ENCODE results near the gene C4B.
"Not testable (repeated sequence)": the region's sequence is repeated elsewhere in the genome, so short reads cannot be mapped to it uniquely, and the experiment has no call there.

Gene C4B
- 0 to 0.78 (median 0) reads per million in 9 experiments for total RNA-seq

DNA sequence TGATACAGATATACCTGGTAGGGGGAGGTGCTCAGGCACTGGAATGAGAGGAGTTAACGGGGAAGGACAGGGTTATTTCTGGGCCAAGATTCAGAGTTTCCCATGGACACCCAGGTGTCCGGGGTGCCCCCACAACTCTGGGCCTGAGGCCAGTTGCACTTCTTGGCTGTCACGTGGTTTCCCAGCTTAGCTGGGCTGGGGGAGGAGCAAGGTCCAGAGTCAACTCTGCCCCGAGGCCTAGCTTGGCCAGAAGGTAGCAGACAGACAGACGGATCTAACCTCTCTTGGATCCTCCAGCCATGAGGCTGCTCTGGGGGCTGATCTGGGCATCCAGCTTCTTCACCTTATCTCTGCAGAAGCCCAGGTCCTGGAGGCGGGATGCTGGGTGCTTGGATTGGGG, at the start of gene C4B:
TSS of gene C4B (plus strand) at position 249 of the 400 bp plus-strand sequence. CDS start at position 300, 51 bp downstream.
- H3K36me3 Mint-ChIP-seq (ENCODE audit: insufficient read depth); H3K9me3 Mint-ChIP-seq; DNase-seq; H3K4me1 Mint-ChIP-seq (ENCODE audit: low read depth in 2 of 2); H3K4me3 Mint-ChIP-seq; ATAC-seq (replicated peaks); H3K27ac Mint-ChIP-seq; H3K27me3 Mint-ChIP-seq: not testable (repeated sequence)

DNA sequence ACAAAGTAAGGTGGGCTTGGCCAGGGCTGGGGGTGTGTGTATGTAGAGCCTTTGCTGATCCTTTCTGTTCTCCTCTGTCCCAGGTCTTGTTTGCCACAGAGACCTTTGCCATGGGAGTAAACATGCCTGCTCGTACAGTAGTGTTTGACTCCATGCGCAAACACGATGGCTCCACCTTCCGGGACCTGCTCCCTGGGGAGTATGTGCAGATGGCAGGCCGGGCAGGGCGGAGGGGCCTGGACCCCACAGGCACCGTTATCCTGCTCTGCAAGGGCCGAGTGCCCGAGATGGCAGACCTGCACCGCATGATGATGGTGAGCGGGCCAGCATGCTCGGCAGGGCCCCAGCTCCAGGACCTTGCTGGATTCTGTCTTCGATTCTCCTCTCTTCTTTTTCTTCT, 48.9 kb upstream of the C4B start:
- ATAC-seq (replicated peaks) (no peak), DNase-seq (no peak)
- Mint-ChIP-seq H3K36me3 (ENCODE audit: insufficient read depth) (peaks cover 85% of the 10 kb centered on the region), H3K4me1 (ENCODE audit: low read depth in 2 of 2) (peaks cover 16 to 19% of the 10 kb centered on the region in 2 donors), H3K9me3 (no peaks in the 10 kb centered on the region), H3K4me3 (no peak overlapping the region), H3K27ac (peak overlapping the region in 1 of 2 donors; percentile 8), H3K27me3 (no peaks in the 10 kb centered on the region)

DNA sequence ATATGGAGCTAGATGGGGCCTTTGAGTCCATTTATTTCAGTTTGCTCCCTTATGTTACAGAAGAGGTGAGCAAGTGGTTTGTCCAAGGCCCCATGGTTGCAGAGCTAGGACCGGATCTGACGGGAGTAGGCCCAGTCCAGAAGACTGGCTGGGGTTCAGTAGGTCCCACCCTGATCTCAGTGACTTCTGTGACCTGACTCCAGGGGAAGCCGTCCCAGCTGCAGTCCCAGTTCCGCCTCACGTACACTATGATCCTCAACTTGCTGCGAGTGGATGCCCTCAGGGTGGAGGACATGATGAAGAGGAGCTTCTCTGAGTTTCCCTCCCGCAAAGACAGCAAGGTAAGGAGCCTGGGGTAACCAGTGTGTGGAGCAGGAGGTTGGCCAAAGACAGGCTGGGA, 48.1 kb upstream of the C4B start:
- H3K9me3 Mint-ChIP-seq, result no peaks in the 10 kb centered on the region
- H3K36me3 Mint-ChIP-seq (ENCODE audit: insufficient read depth), result peaks cover 84% of the 10 kb centered on the region
- no peak for ATAC-seq (replicated peaks)
- no peak for DNase-seq
- peaks cover 14 to 19% of the 10 kb centered on the region in 2 donors for H3K4me1 Mint-ChIP-seq (ENCODE audit: low read depth in 2 of 2)
- H3K4me3 Mint-ChIP-seq, result no peak overlapping the region
- peak overlapping the region in 1 of 2 donors; percentile 8 for H3K27ac Mint-ChIP-seq
- no peaks in the 10 kb centered on the region for H3K27me3 Mint-ChIP-seq

DNA sequence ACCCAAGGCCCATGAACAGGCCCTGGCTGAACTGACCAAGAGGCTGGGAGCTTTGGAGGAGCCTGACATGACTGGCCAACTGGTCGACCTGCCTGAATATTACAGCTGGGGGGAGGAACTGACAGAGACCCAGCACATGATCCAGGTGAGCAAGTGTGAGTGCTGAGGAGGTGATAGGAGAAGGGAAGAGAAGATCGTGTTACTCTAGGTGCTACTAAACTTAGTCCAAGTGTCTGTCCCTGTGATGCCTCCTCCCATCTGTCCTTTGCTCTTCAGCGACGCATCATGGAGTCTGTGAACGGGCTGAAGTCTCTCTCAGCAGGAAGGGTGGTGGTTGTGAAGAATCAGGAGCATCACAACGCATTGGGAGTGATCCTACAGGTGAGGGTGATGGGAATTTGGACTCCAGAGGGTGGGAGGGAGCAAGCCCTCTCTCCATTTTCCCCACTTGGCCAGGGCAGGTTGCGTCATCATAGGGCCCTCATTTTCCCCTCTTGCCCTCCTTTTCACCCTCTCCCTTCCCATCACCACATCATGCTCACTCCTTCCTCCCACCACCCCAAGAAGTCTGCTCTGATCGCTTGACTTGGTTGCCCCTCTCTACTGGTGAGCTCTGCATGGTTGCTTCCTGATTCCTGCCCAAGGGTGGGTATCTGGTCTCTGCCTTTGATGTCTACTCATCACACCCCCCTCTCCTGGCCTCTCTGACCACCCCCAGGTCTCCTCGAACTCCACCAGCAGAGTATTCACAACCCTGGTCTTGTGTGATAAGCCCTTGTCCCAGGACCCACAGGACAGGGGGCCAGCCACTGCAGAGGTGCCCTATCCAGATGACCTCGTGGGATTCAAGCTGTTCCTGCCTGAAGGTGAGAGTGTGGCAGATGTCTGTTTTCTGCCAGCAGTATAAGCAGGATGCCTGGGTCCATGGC, 47.3 kb upstream of the C4B start:
- Mint-ChIP-seq H3K4me3 (no peak overlapping the region), H3K27me3 (no peaks in the 10 kb centered on the region), H3K4me1 (ENCODE audit: low read depth in 2 of 2) (peaks cover 18 to 20% of the 10 kb centered on the region in 2 donors), H3K9me3 (no peaks in the 10 kb centered on the region), H3K27ac (peak overlapping the region in 1 of 2 donors; percentile 86), H3K36me3 (ENCODE audit: insufficient read depth) (peaks cover 84% of the 10 kb centered on the region)
- ATAC-seq (replicated peaks), result no peak
- no peak for DNase-seq

DNA sequence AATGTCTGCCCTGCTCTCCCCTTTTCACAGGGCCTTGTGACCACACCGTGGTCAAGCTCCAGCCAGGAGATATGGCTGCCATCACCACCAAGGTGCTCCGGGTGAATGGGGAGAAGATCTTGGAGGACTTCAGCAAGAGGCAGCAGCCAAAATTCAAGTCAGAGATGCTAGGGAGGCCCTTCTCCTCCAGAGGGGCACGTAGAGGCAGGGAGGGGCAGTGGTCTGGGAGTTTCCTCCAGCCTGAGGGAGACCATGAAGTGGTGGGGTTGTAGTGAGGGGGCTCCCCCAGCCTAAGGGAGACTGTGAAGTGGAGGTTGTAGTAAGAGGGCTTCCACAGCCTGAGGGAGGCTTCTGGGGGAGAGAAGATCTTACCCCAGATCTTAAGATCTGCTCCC, 46.7 kb upstream of the C4B start:
- ATAC-seq (replicated peaks), result no peak
- DNase-seq, result no peak
- peak overlapping the region in 1 of 2 donors; percentile 86 for H3K27ac Mint-ChIP-seq
- peaks cover 20 to 26% of the 10 kb centered on the region in 2 donors for H3K4me1 Mint-ChIP-seq (ENCODE audit: low read depth in 2 of 2)
- H3K27me3 Mint-ChIP-seq, result no peaks in the 10 kb centered on the region
- no peak overlapping the region for H3K4me3 Mint-ChIP-seq
- no peaks in the 10 kb centered on the region for H3K9me3 Mint-ChIP-seq
- peaks cover 86% of the 10 kb centered on the region for H3K36me3 Mint-ChIP-seq (ENCODE audit: insufficient read depth)

DNA sequence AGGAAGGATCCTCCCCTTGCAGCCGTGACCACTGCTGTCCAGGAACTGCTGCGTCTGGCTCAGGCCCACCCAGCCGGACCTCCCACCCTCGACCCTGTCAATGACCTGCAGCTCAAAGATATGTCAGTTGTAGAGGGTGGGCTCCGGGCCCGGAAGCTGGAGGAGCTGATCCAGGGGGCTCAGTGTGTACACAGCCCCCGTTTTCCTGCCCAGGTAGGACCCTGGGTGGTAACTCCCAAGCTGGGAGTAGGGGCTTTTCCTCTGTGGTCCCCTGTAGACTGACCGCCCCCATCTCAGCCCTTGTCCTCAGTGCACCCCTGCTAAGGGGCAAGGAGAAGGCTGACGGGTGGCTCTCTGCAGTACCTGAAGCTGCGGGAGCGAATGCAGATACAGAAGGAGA, 46.3 kb upstream of the C4B start:
- Mint-ChIP-seq H3K4me1 (ENCODE audit: low read depth in 2 of 2) (peaks cover 20 to 30% of the 10 kb centered on the region in 2 donors), H3K27ac (peak overlapping the region in 1 of 2 donors; percentile 86), H3K27me3 (no peaks in the 10 kb centered on the region), H3K36me3 (ENCODE audit: insufficient read depth) (peaks cover 86% of the 10 kb centered on the region), H3K9me3 (no peaks in the 10 kb centered on the region), H3K4me3 (no peak overlapping the region)
- DNase-seq, result no peak
- ATAC-seq (replicated peaks), result no peak

DNA sequence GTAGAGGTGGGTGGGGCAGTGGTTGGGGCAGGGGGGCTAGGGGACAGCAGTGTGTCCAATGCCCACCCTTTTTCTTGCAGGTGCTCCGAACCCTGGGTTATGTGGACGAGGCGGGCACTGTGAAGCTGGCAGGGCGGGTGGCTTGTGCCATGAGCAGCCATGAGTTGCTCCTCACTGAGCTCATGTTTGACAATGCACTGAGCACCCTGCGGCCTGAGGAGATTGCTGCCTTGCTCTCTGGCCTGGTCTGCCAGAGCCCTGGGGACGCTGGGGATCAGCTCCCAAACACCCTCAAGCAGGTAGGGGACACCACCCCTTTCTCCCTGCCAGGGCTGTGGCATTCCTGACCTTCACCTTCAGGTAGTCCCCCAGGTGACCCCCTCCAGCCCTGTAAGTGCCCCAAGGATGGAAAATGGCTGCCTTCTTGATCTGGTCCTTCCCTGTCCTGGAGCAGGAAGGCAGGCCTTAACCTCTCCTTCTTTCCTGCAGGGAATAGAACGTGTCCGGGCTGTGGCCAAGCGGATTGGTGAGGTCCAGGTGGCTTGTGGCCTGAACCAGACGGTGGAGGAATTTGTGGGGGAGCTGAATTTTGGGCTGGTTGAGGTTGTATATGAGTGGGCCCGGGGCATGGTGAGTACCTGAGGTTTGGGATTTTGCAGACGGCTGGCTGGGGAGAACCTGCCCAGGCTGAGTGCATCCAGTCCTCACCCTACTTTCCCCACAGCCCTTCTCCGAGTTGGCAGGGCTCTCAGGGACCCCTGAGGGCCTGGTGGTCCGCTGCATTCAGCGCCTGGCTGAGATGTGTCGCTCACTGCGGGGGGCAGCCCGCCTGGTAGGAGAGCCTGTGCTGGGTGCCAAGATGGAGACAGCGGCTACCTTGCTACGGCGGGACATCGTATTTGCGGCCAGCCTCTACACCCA, 45.5 kb upstream of the C4B start:
- H3K27me3 Mint-ChIP-seq, result no peaks in the 10 kb centered on the region
- H3K9me3 Mint-ChIP-seq, result no peaks in the 10 kb centered on the region
- peak overlapping the region; percentile 100 for H3K27ac Mint-ChIP-seq
- ATAC-seq (replicated peaks) (no peak), DNase-seq (no peak)
- H3K4me3 Mint-ChIP-seq, result no peak overlapping the region
- H3K4me1 Mint-ChIP-seq (ENCODE audit: low read depth in 2 of 2), result peaks cover 23 to 29% of the 10 kb centered on the region in 2 donors
- peaks cover 85% of the 10 kb centered on the region for H3K36me3 Mint-ChIP-seq (ENCODE audit: insufficient read depth)

DNA sequence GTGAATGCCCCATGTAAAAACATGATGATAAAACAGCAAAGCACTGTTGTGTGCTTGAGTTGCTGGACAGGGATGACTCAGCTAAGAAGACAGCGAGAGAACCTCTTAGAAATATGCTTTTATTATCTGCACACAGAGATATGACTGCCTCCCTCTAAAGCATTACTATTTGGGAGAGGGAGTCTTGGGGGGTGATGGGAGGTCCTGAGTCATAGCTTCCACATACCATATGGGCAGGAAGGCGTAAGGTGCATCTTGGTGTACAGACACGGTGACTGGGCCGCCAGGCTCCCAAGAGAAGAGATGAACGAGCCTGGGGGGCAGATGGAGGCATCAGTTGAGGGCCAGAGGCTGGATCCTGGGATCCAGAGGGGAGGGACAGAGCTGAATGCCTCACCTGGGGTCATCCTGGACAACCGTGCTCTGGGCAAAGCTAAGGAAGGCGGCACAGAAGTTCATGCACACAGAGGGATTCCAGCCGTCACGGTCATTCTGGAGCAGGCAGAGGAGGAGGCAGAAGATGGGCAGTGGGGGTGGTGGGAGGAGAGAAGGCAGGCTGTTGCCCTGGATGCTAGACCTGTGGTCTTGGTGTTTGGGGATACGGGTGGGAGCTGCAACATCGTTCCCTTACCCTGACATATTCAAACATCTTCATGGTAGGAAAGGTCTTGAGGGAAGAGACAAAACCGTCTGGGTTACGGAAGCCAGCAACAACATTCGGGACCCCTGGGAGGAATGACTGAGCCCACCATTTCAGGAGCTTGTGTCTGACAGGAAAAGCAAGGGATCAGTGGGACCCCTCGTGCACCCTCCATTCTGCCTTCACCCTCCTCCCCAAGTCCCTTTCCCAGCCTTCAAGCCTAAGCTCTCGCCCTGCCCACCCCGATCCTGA, 44.6 kb upstream of the C4B start:
- H3K27me3 Mint-ChIP-seq, result no peaks in the 10 kb centered on the region
- ATAC-seq (replicated peaks) (no peak), DNase-seq (no peak)
- H3K9me3 Mint-ChIP-seq, result no peaks in the 10 kb centered on the region
- H3K4me3 Mint-ChIP-seq, result peak overlapping the region; percentile 91 to 93
- peaks cover 79% of the 10 kb centered on the region for H3K36me3 Mint-ChIP-seq (ENCODE audit: insufficient read depth)
- H3K27ac Mint-ChIP-seq, result peak overlapping the region; percentile 100
- H3K4me1 Mint-ChIP-seq (ENCODE audit: low read depth in 2 of 2), result peaks cover 23 to 29% of the 10 kb centered on the region in 2 donors

DNA sequence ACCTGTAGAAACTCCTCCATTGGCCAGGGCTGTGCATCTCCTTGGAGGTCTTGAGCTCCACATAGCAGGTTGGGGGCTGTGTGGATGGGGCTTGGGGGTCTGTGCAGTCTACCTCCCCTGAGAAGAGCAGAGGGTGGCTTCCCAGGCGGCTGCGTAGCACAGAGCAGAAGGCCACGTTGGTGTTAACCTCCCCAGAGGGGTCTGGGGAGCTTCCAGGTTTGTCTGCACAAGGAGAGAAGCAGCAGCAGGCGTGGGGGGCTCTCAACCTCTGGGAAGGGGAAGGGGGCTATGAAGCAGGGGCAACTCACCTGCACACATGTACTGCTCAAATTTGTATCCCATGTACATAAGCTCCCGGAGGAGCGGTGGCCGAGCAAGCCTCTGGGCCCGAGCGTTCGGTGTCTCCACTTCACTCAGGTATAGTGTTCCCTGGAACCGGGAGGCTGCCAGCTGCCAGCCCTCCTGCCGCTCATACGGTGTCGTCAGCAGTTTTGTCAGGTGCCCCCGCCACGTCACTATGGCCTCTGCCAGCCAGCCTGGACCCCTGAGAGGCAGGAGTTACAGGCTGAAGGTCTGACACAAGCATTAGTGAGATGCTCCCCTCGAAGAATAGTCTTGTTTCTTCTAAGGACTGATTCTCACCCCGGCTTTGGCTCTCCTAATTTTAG, 43.9 kb upstream of the C4B start:
- Mint-ChIP-seq H3K36me3 (ENCODE audit: insufficient read depth) (peaks cover 73% of the 10 kb centered on the region), H3K4me3 (peak overlapping the region; percentile 91 to 93), H3K27me3 (no peaks in the 10 kb centered on the region), H3K27ac (peak overlapping the region; percentile 100), H3K4me1 (ENCODE audit: low read depth in 2 of 2) (peaks cover 23 to 29% of the 10 kb centered on the region in 2 donors), H3K9me3 (no peaks in the 10 kb centered on the region)
- no peak for DNase-seq
- no peak for ATAC-seq (replicated peaks)

DNA sequence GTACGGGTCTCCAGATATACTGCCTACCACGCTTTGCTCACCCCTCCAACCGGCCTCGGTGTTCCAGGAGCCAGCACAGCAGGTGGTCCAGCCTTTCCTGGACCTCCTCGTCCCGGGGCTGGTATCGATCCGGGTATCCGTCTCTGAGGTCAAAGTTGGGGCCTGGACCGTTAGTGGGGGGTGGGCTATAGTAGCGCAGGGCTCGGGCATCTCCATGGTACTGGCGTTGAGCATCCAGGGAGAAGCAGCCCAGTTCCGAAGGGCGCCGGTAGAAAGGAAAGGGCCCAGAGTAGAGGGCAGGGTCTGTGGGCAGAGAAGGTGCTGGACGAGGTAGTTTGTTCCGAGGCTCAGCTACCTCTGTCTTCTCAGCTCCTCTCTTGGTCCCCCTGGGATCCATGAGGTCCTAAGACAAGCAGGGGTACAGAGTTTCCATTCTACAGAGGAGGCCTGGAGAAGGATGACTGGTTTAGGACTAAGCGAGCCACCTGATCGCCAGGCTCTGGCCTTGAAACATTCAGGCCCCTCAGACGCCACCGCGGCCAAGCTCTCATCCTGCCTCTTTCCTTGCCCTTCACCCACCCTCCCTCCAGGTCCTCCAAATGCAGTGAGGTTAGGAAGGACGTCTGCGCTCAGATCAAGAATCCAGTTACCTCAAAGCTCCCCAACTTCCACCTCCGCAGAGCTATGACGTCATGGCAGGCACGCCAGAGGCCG, 43.2 kb upstream of the C4B start:
- Mint-ChIP-seq H3K9me3 (no peaks in the 10 kb centered on the region), H3K36me3 (ENCODE audit: insufficient read depth) (peaks cover 66% of the 10 kb centered on the region), H3K4me3 (peak overlapping the region; percentile 91 to 93), H3K27me3 (no peaks in the 10 kb centered on the region), H3K27ac (peak overlapping the region; percentile 100), H3K4me1 (ENCODE audit: low read depth in 2 of 2) (peaks cover 23 to 29% of the 10 kb centered on the region in 2 donors)
- no peak for DNase-seq
- no peak for ATAC-seq (replicated peaks)

DNA sequence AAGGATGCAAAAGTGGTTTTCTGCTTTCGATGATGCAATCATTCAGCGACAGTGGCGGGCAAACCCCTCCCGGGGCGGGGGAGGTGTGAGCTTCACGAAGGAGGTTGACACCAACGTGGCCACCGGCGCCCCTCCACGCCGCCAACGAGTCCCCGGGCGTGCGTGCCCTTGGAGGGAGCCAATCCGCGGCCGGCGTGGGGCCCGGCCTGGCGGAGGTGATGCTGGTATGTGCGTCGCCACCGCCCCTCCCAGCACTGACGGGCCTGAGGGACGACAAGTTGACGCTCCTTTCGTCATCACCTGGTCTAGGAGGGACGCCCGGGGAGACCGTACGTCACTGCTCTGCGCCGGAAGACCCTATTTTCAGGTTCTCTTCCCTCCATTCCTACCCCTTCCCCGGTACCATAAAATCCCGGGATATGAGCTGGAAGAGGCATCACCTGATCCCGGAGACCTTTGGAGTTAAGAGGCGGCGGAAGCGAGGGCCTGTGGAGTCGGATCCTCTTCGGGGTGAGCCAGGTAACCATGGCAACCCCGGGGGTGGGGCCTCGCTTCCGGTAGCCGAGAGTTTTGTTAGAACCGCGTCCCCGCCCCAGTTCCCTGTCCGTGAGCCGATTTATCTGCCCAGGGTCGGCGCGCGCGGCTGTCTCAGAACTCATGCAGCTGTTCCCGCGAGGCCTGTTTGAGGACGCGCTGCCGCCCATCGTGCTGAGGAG, 42.4 kb upstream of the C4B start, which contains the start of gene DXO:
TSS of gene DXO (minus strand) at position 146 of the 716 bp plus-strand sequence. CDS start 463 bp downstream, outside the sequence.
- Mint-ChIP-seq H3K4me3 (peak within 1 kb of the TSS; percentile 91 to 93), H3K27me3 (no peaks in the 10 kb centered on the region), H3K9me3 (no peaks in the 10 kb centered on the region), H3K27ac (peak within 1 kb of the TSS; percentile 100), H3K36me3 (ENCODE audit: insufficient read depth) (peaks cover 62% of the 10 kb centered on the region), H3K4me1 (ENCODE audit: low read depth in 2 of 2) (peaks cover 23 to 29% of the 10 kb centered on the region in 2 donors)
- peak; percentile 98 to 99 (median 99) for DNase-seq
- peak; percentile 89 for ATAC-seq (replicated peaks)
